ENCODE measurements around the gene PRDM11. TPM values are rescaled to one million over a fixed set of nuclear protein-coding genes. Genes with fewer than 3 reads are reported as not detected.

Gene PRDM11
- total RNA-seq, 1 experiment from 2014 or later, result 2.9 TPM

GRCh38 chr11:45174168-45174835, 27.9 kb downstream of the PRDM11 start:
- DNase-seq (ENCODE audit: low read depth), result no peak

DNA sequence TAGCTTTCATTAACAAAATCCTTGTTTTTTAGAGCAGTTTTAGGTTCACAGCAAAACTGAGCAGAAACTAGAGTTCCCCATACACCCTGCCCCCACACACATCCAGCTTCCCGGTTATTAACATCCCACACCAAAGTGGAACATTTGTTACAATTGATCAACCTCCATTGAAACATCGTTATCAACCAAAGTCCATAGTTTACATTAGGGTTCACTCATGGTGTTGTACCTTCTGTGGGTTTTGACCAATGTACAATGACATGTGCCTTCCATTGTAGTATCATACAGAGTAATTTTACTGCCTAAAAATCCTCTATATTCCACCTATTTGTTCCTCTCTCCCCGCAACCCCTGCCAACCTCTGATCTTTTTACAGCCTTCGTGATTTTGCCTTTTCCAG, 28.5 kb downstream of the PRDM11 start:
- DNase-seq (ENCODE audit: low read depth), result no peak

GRCh38 chr11:45176996-45177395, 30.6 kb downstream of the PRDM11 start:
- DNase-seq (ENCODE audit: low read depth), result no peak

GRCh38 chr11:45178223-45178622, 31.8 kb downstream of the PRDM11 start:
- no peak for DNase-seq (ENCODE audit: low read depth)

DNA sequence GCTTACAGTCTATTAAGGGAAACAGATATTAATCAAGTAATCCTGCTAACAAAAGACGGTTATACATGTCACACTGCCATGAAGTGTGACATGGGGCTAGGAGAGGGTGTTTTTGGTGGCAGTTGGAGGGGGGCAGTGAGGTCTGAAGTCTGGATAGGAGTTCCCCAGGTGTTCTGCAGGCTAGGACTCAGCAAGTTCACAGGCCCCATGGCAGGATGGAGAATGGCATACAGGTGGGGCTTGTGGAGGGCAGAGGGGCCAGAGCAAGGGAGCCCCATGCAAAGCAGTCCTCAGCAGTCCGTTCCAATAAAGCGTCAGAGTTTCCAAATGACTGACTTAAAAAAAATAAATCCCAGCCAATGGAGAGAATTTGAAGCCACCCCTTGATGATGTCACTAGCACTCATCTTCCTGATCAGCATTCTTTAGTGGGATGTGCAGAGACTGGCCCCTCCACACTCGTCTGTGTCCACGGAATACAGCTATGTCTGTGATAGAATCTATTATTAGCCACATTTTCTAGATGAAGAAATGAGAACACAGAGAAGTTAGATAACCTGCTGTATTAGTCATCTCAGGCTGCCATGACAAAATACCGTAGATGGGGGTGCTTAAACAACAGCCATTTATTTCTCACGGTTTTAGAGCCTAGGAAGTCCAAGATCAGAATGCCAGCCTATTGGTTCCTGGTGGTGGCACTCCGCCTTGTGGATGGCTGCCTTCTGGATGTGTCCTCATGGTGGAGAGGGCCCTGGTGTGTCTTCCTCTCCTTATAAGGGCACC, 32.6 kb downstream of the PRDM11 start:
- peak; percentile 56 for DNase-seq (ENCODE audit: low read depth)

GRCh38 chr11:45179686-45180178, 33.3 kb downstream of the PRDM11 start:
- no peak for DNase-seq (ENCODE audit: low read depth)

GRCh38 chr11:45180179-45180847, 33.9 kb downstream of the PRDM11 start:
- peak; percentile 65 for DNase-seq (ENCODE audit: low read depth)

- peak; percentile 72 for DNase-seq (ENCODE audit: low read depth)
Measured at GRCh38 chr11:45180848-45181192, 34.4 kb downstream of the PRDM11 start.

DNA sequence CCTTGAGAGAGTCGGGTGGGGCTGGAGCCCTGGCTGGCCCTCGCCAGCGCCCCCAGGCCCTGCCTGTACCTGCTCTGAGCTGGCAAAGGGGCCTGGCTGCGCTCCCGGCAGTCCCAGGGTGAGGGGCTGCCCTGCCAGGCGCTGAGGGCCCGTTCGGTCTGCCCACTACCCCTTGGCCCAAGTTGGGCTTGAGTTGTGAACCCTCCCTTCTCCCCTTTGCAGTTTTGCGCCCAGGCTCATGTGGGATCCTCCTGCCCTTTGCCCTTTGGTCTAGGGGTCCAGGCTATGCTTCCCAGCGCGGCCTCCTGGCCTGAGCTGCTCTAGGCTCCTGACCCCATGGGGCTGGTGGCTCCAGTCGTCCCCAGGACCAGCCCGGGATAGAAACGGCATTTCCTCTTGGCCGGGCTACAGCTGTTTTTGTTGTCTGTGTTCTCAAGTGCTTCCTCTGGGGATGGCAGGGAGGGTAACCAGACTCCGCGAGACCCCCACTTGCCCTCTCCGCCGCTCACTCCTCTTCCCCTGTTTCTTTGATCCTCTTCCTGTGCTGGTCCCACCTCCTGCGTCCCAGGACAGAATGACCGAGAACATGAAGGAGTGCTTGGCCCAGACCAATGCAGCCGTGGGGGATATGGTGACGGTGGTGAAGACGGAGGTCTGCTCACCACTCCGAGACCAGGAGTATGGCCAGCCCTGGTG, 34.9 kb downstream of the PRDM11 start:
- no peak for DNase-seq (ENCODE audit: low read depth)

- DNase-seq (ENCODE audit: low read depth), result no peak
Measured at GRCh38 chr11:45181889-45182550, 35.6 kb downstream of the PRDM11 start.

DNA sequence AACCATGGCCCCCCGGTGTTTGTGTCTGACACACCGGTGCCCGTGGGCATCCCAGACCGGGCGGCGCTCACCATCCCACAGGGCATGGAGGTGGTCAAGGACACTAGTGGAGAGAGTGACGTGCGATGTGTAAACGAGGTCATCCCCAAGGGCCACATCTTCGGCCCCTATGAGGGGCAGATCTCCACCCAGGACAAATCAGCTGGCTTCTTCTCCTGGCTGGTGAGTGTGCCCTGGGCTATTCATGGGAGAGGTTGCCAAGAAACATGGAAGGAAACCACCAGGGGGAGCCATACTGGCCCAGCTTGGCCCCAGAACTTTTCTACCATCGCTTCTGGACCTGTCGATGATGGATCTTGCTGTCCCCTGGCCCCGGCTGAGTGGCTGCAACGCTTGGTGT, 36.5 kb downstream of the PRDM11 start:
- DNase-seq (ENCODE audit: low read depth), result peak; percentile 19

- DNase-seq (ENCODE audit: low read depth), result no peak
Measured at GRCh38 chr11:45184640-45185039, 38.2 kb downstream of the PRDM11 start.

DNA sequence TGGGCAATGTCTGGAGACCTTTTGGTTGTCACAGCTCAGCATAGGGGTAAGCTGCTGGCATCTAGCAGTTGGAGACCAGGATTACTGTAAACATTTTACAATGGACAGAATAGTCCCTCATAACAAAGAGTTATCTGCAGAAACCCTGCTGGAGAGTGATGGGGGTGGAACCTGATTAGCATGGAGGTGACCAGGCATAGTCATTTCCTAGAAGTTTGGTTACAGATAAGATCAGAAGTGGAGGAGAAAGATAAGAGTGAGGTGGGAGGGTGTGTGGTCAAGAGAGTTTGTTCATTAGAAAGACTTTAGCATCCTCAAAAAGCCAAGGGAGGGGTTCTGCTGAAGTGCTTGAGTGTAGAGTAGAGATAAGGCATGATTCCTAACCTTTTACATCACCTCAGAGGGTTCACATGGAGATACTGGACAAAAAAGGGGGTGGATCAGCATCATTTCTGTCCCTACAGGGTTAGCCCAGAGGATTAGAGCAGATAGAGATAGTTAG, 38.8 kb downstream of the PRDM11 start:
- DNase-seq (ENCODE audit: low read depth), result no peak

- no peak for DNase-seq (ENCODE audit: low read depth)
Measured at GRCh38 chr11:45187375-45187774, 40.9 kb downstream of the PRDM11 start.

DNA sequence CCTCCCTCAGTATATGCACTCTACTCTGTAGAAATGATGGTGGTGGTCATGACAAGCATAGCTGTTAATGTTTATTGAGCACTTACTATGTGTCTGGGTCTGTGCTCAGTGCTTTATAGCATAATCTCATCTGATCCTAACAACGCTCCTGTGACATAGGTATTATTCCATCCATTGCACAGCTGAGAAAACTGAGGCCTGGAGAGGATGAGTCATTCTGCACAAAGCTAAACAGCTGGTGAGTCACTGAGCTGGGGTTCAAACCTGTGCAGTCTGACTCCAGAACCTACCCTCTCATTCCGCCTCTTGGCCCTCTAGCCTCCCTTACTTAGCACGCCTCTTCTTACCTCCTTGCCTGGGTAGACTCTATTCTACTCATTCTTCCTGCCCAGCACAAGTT, 41.7 kb downstream of the PRDM11 start:
- DNase-seq (ENCODE audit: low read depth), result no peak

- no peak for DNase-seq (ENCODE audit: low read depth)
Measured at GRCh38 chr11:45189230-45189629, 42.8 kb downstream of the PRDM11 start.

- DNase-seq (ENCODE audit: low read depth), result no peak
Measured at GRCh38 chr11:45193695-45194094, 47.3 kb downstream of the PRDM11 start.

DNA sequence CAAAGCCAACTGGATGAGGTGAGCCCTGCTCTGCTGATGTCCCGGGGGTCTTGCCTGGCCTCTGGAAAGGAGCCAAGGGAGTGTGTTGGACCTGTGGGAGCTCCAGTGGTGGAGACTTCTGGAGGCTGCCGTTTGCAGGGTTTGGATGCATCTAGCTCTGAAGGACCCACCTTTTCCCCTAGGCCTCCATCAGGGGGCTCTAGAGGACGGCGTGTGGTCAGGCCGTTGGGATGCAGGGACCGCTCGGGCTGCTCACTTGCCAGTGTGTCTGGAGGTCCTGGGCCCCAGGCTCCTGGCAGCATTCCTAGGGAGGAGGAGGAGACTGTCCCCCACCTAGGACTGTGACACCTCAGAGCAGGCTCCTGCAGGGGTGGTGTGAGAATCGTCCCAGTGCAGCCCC, 58.3 kb downstream of the PRDM11 start:
- DNase-seq (ENCODE audit: low read depth), result no peak

DNA sequence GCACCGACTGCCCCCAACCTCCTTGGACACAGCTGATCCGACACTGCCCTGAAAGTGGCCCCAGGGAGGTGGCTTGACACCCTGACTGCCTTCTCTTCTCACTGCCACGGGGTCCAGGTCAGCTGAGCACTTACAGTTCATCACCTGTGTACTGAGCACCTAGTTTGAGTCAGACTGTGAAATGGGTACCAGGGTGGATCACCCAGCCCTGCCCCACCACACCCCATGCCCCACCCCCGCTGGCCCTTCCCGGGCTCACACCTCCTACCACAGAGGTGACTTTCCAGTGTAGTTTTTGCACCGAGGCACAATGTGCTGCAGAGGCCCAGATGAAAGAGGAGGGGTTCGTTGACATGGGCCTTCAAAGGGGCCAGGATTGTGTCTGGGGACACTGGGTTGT, 59.5 kb downstream of the PRDM11 start:
- DNase-seq (ENCODE audit: low read depth), result no peak

DNA sequence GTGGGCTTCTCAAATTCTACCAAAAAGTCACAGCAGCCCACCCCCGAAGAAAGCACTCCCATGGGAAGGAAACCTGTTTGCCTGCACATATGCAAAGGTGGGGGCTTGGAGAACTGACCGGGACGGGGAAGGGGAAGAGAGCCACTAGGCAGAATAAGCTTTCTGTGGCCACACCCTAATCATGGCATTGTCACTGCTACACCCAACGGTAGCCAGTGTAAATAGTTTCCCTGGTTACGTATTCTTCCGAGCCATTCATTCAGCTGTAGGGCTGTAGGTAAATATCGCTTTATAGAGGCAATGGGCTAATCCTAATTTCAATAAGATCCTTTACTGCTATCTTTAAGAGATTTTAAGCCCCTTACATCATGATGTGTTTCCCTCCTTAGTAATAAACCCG, 61.7 kb downstream of the PRDM11 start:
- DNase-seq (ENCODE audit: low read depth), result no peak
